D721Med (cell line): ENCODE measurements around the gene APLNR.

ENCODE experiments used
- DNase-seq: peaks from one replicate; pipeline ENCODE4 v3.0.0; 2011; ENCODE audit warnings: low spot score; ENCODE audit not compliant: insufficient read length
- FAIRE-seq: peaks from 2 replicates; lab custom pipeline; 2011; peaks lifted over from hg19 to GRCh38; lab: Jason Lieb, UNC
- CTCF ChIP-seq: IDR thresholded peaks from 2 replicates; pipeline ENCODE4 v1.5.1; 2012; ENCODE audit warnings: mild to moderate bottlenecking, control low read depth; ENCODE audit not compliant: insufficient read depth; ENCODE audit errors: missing control alignments

The APLNR gene

GRCh38 chr11:57239348-57239747 is 2.3 kb upstream of the APLNR start:
- TF ChIP-seq CTCF, result no peak
- no peak for DNase-seq
- no peak for FAIRE-seq

DNA sequence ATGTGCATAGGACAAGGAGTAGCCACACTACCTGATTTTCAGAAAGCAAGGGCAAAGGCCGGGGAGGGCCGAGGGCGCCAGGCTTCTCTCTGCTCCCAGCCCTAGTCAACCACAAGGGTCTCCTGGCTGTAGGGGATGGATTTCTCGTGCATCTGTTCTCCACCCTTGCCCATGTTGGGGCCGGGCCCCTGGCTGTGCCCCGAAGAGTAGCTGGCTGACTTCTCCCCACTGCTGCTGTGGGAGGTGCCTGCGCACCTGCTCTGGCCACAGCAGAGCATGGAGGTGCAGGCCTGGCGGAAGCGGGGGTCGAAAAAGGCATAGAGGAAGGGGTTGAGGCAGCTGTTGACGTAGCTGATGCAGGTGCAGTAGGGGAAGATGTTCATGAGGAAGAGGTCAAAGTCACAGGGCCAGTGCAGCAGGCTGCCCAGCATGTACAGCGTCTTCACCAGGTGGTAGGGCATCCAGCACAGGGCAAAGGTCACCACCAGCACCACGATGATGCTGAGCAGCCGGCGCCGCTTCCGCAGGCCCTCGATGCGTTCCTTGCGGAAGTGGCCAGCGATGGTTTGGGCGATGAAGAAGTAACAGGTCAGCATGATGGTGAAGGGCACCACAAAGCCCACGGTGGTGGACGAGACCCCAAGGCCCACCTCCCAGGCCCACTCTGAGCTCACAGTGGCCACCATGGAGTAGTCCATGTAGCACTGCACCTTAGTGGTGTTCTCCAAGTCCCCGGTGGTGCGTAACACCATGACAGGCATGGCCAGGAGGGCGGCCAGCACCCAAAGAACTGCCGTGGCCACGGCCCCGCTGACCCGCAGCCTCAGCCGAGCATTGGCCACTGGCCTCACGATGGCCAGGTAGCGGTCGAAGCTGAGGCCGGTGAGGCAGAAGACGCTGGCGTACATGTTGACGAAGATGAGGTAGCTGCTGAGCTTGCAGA is 1.0 kb downstream of the APLNR start:
- FAIRE-seq, result no peak
- no peak for TF ChIP-seq CTCF
- DNase-seq, result no peak

DNA sequence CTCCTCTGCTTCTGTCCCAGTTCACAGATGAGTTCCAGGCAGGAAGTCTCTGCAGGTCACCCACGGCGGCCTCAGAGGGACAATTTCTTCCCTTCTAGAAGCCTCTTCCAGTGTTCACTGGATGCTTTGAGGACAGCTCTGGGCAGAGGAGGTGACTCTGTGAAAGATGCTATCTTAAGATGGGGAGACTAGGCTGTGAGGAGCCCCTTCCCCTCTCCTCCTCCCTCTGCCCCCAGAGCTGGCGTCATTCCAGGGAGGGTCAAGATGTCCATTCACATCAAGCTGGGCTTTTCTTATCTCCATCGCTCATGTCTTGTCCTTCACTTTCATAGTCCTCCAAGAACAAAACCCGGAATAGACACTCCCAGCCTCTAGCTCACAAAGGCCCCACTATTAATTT is 3.3 kb downstream of the APLNR start:
- DNase-seq (no peak), FAIRE-seq (no peak)
- TF ChIP-seq CTCF, result no peak

DNA sequence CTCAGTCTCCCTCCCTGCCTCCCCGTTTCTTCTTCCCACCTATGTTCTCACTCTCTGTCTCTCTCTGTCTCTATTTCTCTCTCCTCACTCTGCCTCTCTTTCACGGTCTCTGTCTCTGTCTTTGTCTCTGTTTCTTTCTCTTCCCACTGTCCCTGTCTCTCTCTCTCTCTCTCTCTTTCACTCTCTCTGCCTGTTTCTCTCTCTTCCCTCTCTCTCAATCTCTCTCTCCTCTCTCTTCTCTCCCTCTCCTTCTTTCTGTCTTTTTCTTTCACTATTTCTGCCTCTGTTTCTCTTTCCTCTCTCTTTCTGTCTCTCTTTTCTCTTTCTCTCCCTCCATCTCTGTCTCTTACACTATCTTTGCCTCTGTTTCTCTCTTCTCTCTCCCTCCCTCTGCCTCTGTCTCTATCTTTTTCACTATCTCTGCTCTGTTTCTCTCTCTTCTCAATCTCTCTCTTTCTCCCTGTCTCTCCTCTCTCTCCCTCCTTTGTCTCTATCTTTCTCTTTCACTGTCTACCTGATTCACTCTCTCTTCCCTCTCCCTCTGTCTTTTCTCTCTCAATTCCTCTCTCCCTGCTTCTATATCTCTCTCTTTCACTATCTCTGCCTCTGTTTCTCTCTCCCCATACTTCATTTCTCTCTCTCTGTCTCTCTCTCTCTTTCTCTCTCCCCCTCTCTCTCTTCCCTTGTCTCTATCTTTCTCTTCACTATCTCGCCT is 5.4 kb downstream of the APLNR start:
- DNase-seq, result no peak
- no peak for FAIRE-seq
- TF ChIP-seq CTCF, result no peak

- FAIRE-seq, result no peak
- no peak for TF ChIP-seq CTCF
Observed at GRCh38 chr11:57230791-57231538, 6.1 kb downstream of the APLNR start.

GRCh38 chr11:57230316-57230715 is 6.7 kb downstream of the APLNR start:
- no peak for TF ChIP-seq CTCF
- DNase-seq, result no peak
- no peak for FAIRE-seq

More at GRCh38 chr11:57230791-57231538, 6.1 kb downstream of the APLNR start:
- no peak for DNase-seq
